Measurements from ENCODE around the gene TMEM258. TPM values are rescaled to one million over a fixed set of nuclear protein-coding genes. Genes with fewer than 3 reads are reported as not detected.
A peak's percentile ranks its signal among the peaks of the same experiment; 100 is the strongest.

Gene TMEM258
- total RNA-seq, 4 donors from 2014 or later = 36.5 to 51.8 (median 47.2) TPM

DNA sequence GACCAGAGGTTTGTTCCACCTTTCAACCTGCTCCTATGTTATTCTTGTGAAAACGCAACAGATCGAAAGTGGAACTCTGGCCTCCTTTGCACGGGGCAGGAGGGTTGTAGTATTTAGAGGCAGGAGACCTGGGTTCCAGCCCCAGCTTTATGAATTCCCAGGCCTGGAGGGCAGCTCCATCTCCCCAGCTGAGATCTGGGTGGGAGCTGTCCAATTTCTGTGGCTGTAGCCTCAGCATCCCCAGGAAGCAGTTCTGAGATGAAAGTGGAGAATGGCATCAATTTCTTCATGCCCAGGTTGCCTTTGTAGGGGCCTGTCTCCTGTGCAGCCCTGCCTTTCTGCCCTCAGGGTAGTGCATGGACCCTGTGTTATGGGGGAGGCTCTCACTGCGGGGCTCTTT, 39.8 kb upstream of the TMEM258 start:
- Histone ChIP-seq H3K4me1 (peaks cover 16 to 20% of the 10 kb centered on the region in 2 donors), H3K27me3 (peaks cover 19 to 31% (median 23%) of the 10 kb centered on the region in 3 donors), H3K27ac (peak overlapping the region in 1 of 4 donors; percentile 74), H3K4me3 (no peak overlapping the region), H3K9me3 (no peaks in the 10 kb centered on the region), H3K36me3 (no peaks in the 10 kb centered on the region)
- no peak for ATAC-seq
- no peak for DNase-seq
- in situ Hi-C loops (cut with MboI; ENCODE audit: low sequenced_read_pairs in 4 of 4) (no loop called here), intact Hi-C loops (cut with DNase I; ENCODE audit: low total_unique reads) (no loop called here)
- no peak for TF ChIP-seq POLR2A (IDR thresholded peaks at IDR 0.05)
- TF ChIP-seq, protein P1, sequence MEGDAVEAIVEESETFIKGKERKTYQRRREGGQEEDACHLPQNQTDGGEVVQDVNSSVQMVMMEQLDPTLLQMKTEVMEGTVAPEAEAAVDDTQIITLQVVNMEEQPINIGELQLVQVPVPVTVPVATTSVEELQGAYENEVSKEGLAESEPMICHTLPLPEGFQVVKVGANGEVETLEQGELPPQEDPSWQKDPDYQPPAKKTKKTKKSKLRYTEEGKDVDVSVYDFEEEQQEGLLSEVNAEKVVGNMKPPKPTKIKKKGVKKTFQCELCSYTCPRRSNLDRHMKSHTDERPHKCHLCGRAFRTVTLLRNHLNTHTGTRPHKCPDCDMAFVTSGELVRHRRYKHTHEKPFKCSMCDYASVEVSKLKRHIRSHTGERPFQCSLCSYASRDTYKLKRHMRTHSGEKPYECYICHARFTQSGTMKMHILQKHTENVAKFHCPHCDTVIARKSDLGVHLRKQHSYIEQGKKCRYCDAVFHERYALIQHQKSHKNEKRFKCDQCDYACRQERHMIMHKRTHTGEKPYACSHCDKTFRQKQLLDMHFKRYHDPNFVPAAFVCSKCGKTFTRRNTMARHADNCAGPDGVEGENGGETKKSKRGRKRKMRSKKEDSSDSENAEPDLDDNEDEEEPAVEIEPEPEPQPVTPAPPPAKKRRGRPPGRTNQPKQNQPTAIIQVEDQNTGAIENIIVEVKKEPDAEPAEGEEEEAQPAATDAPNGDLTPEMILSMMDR (IDR thresholded peaks at IDR 0.05 in 4 of 5, conservative IDR thresholded peaks at IDR 0.05 in 1 of 5) = no peak

DNA sequence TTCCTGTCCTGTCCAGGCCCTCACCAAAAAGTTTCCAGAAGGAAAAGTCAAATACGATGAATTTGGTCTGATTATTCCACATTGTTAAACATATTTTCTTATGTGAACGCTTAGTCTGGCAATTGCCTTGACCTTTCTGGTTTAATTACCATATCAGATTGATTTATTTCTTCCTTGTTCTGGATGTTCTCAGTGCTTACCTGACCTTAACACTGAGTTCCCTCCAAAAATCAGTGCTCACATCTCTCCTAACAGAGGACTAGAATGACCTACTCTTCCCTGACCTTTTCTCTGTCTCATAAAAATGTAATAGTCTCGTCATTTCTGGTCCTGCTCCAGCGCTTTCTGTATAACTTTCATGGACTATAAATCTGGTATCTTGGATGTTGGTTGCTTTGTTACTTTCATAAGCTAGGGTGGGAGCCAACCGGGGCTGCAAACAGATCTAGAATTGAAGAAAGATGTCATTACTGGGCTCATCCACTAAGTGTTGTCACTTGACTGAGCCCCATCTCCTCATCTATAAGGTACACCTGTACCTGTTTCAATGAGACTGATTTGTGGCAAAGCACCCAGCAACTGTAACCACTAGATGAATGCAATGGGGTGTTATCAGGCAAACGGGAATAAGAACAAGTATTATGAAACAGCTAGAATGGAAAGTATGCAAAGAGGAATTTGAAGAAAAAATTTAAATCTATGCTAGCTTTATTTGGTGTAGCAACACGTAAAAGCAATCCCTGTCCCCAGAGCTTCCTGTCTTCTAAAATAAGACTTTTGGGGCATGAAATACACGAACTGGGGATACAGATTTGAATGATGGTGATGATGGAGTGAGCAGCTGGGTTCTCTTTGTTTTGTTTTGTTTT, 38.1 kb upstream of the TMEM258 start:
- H3K27me3 ChIP-seq = peaks cover 21 to 39% (median 27%) of the 10 kb centered on the region in 3 donors
- DNase-seq = no peak
- H3K4me3 ChIP-seq = peak overlapping the region in 1 of 4 donors; percentile 1
- TF ChIP-seq, protein P1 (IDR thresholded peaks at IDR 0.05 in 4 of 5, conservative IDR thresholded peaks at IDR 0.05 in 1 of 5) = no peak
- no peak for TF ChIP-seq POLR2A (IDR thresholded peaks at IDR 0.05)
- H3K36me3 ChIP-seq = no peaks in the 10 kb centered on the region
- intact Hi-C loops (cut with DNase I; ENCODE audit: low total_unique reads) (no loop called here), in situ Hi-C loops (cut with MboI; ENCODE audit: low sequenced_read_pairs in 4 of 4) (no loop called here)
- H3K4me1 ChIP-seq = peaks cover 10 to 20% of the 10 kb centered on the region in 2 donors
- H3K9me3 ChIP-seq = no peaks in the 10 kb centered on the region
- peak in 1 of 2 donors; percentile 29 for ATAC-seq
- peak overlapping the region; percentile 57 to 74 (median 69) for H3K27ac ChIP-seq

DNA sequence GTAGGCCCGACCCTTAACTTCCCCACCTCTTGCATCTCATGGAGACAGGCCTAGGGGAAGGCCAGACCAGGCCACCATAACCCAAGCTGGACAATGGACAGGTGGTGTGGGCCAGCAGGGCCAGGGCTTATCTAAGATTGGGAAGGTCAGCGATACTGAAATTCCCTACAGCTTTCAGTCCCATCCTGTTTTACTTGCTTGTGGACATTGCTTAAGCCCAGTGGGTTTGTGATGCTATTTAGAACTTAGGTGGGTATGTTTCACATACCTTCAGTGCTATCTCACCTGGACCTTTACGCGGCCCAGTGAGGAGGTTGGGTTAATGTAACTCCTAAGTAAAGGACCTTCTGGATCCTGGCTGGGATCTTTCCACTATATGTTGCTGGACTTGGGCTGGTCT, 37.4 kb upstream of the TMEM258 start:
- Histone ChIP-seq H3K9me3 (no peaks in the 10 kb centered on the region), H3K27ac (peak overlapping the region; percentile 57 to 74 (median 69)), H3K27me3 (peaks cover 21 to 39% (median 27%) of the 10 kb centered on the region in 3 donors), H3K36me3 (no peaks in the 10 kb centered on the region), H3K4me3 (peak overlapping the region in 2 of 4 donors; percentile 1 to 61), H3K4me1 (peaks cover 6 to 20% of the 10 kb centered on the region in 2 donors)
- in situ Hi-C loops (cut with MboI; ENCODE audit: low sequenced_read_pairs in 4 of 4) = no loop called here
- ATAC-seq = no peak
- intact Hi-C loops (cut with DNase I; ENCODE audit: low total_unique reads) = no loop called here
- no peak for TF ChIP-seq POLR2A (IDR thresholded peaks at IDR 0.05)
- TF ChIP-seq, protein P1 (IDR thresholded peaks at IDR 0.05 in 4 of 5, conservative IDR thresholded peaks at IDR 0.05 in 1 of 5) = no peak
- no peak for DNase-seq

DNA sequence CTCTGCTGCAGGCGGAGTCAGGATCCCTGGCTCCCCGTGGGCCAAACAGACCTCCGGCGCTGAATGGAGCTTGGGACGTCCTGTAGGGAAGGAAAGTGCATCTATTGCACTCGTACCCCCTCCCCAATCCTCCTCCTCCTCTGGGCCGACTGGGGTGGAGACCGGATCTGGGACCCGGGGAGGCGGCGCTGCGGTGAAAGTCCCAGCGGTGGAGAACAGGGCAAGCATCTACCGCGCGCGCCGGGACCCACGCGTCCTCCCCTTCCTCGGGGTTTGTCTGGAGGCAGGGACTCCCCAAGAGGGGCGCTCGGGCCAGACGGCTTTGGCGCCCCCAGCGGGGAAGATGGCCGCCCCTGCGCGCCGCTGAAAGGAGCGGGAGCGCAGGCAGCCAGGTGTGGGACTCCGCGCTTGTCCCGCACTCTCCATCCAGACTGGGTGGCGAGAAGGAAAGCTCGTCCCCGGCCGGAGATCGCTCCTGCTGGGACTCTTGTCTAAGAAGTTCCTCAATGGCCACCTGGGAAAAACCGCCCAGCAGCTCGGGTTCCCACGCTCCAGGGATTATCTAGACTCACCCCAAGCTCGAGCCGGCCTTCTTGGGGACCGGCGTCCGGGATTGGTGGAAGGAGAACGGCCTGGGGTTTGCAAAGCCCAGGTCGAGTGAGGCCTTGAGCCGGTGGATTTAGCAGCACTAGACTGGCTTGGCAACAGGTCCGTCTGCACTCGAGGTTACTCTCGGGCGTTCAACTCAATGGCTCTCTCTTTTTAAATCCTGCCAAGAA, 36.4 kb upstream of the TMEM258 start:
- in situ Hi-C loops (cut with MboI; ENCODE audit: low sequenced_read_pairs in 4 of 4) = no loop called here
- H3K4me1 ChIP-seq = peaks cover 6 to 13% of the 10 kb centered on the region in 2 donors

More for the DNA sequence above, 36.4 kb upstream of the TMEM258 start:
- Histone ChIP-seq H3K27ac (peak overlapping the region; percentile 57 to 74 (median 69)), H3K4me3 (peak overlapping the region; percentile 41 to 63 (median 58)), H3K27me3 (peaks cover 21 to 39% (median 27%) of the 10 kb centered on the region in 3 donors), H3K36me3 (no peaks in the 10 kb centered on the region), H3K9me3 (no peaks in the 10 kb centered on the region)
- peak in 1 of 2 donors; percentile 34 for ATAC-seq
- TF ChIP-seq POLR2A (IDR thresholded peaks at IDR 0.05) = no peak
- TF ChIP-seq, protein P1 (IDR thresholded peaks at IDR 0.05 in 4 of 5, conservative IDR thresholded peaks at IDR 0.05 in 1 of 5) = peak in 1 of 5 experiments; percentile 47
- intact Hi-C loops (cut with DNase I; ENCODE audit: low total_unique reads) = no loop called here
- peak in 1 of 2 donors; percentile 38 for DNase-seq

Data from gastrocnemius medialis (tissue), 4 donors.